GM13976 (cell line): ENCODE data around the gene ANKRD44.
A peak's percentile ranks its signal among the peaks of the same experiment; 100 is the strongest.

ENCODE experiments used
- DNase-seq: peaks from one replicate; pipeline ENCODE4 v3.0.0; 2012; ENCODE audit warnings: low spot score
- CTCF ChIP-seq: IDR thresholded peaks from 2 replicates; pipeline ENCODE4 v1.5.1; 2012; ENCODE audit warnings: borderline replicate concordance, mild to moderate bottlenecking; ENCODE audit not compliant: insufficient read depth; ENCODE audit errors: extremely low read depth, missing control alignments, control extremely low read depth
- in situ Hi-C: fragments of 300-500 bp; cut with MboI; formaldehyde crosslinking; loops from one replicate; pipeline ENCODE4 v1.12.0; 2022; ENCODE audit warnings: low sequenced_read_pairs, mixed read lengths, inconsistent platforms; ENCODE audit not compliant: unreplicated experiment

Gene ANKRD44

DNA sequence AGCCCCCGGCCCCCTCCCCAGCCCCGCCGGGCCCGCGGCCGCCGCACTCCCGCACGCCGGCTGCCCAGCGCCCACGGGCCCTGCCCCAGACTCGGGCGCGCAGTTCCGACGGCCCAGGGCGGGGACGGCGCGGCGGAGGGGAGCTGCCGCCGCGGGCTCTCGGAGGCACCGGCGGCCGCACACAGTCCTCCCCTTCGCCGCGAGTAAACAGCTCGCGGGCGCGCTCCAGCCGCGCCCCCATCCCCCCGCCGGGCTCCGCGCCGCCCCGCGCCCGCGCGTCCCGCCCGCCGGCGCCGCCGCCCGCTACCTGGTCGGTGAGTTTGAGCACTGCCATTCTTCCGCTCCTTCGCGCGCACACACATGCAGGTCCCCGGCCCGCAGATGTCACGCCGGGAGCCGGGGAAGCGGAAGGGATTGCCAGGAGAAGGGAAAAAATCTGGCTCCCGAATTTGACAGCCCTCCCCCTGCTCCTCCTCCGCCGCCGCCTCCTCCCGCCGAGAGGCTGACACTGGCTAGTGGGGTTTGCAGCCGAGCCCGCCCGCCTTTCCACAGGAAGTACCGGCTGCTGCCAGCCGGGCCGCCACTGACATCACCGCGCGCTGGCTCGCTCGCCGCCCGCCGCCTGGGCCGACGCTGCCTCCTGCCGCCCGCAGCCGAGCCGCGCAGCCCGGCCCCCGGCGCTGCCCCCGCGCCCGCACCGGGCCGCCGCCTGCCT lies at the start of gene ANKRD44:
ANKRD44 (minus strand) TSS at position 510 of the 715 bp plus-strand sequence; CDS start at position 334, 176 bp downstream.
- peak; percentile 82 for TF ChIP-seq CTCF
- DNase-seq: peak; percentile 90
- in situ Hi-C loops: no loop called here

DNA sequence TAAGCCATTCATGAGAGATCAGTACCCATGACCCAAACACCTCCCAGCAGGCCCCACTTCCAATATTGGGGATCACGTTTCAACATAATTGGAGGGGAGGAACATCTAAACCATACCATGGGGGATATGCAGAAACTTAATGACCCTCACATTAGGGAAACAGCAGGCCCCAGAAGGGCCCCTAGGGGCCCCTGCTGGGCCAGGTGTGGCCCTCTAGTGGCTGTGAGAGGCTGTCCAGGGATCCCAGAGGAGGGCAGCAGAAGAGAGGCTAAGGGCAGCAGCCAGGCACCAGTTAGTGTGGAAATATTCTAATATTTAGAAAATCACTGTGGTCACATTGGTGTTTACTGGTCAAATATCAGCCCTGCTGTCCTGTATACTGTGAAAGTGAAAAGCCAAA lies 49.3 kb upstream of the ANKRD44 start:
- TF ChIP-seq CTCF: no peak
- in situ Hi-C loops: no loop called here
- no peak for DNase-seq

DNA sequence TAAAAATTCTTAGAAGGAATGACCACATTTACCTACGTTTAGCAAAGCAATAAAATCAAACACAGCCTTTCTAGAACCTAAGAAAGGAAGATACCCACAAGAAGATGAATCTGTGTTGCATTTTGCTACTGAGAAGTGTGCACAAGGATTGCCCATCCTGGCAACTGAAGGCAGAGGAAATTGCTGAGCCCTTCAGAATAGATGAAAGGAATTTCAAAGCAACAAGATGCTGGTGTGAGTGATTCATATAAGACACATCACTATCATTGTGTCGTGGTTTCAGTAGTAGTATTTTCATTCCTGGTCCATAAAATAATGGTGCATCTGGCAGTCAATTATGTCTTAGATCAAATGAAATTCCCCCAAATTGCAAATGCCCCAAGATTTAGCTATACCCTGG lies 48.4 kb upstream of the ANKRD44 start:
- TF ChIP-seq CTCF: no peak
- no peak for DNase-seq
- in situ Hi-C loops: no loop called here

GRCh38 chr2:197357986-197358385 lies 47.4 kb upstream of the ANKRD44 start:
- no peak for TF ChIP-seq CTCF
- in situ Hi-C loops: no loop called here
- DNase-seq: no peak

DNA sequence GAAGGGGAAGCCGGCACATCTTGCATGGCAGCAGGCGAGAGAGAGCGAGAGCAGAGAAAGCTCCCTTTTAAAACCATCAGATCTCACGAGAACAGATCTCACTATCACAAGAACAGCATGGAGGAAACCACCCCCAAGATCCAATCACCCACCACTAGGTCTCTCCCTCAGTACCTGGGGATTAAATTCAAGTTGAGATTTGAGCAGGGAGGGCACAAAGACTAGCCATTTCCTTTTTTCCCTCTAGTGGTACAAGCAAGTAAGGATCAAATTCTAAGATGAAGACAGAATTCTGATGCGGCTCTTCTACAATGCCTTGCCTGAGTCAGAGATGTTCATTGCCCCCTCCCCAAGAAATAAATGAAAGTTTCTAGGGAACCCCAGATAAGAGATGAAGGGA lies 45.6 kb upstream of the ANKRD44 start:
- DNase-seq: no peak

GRCh38 chr2:197354169-197354558 lies 43.6 kb upstream of the ANKRD44 start:
- in situ Hi-C loops: no loop called here
- DNase-seq: no peak
- TF ChIP-seq CTCF: no peak

More for the DNA sequence above, 45.6 kb upstream of the ANKRD44 start:
- in situ Hi-C loops: no loop called here
- no peak for TF ChIP-seq CTCF
